ENCODE data around the gene GOPC.

Gene GOPC

GRCh38 chr6:117549611-117550010 is 52.7 kb downstream of the GOPC start:
- TF ChIP-seq MAX (IDR thresholded peaks at IDR 0.05) (no peak), ZBTB7A (IDR thresholded peaks at IDR 0.05; ENCODE audit: low read depth) (no peak), YY1 (IDR thresholded peaks at IDR 0.05; ENCODE audit: low read depth) (no peak), REST (IDR thresholded peaks at IDR 0.05; ENCODE audit: low read depth) (no peak), RAD21 (IDR thresholded peaks at IDR 0.05; ENCODE audit: low read depth) (no peak), TEAD4 (IDR thresholded peaks at IDR 0.05) (no peak), CREB1 (IDR thresholded peaks at IDR 0.05; ENCODE audit: low read depth) (no peak), FOXM1 (IDR thresholded peaks at IDR 0.05; ENCODE audit: borderline replicate concordance, low read depth) (no peak)

GRCh38 chr6:117548797-117549301 is 53.5 kb downstream of the GOPC start:
- no peak for TF ChIP-seq CREB1 (IDR thresholded peaks at IDR 0.05; ENCODE audit: low read depth)
- no peak for TF ChIP-seq MAX (IDR thresholded peaks at IDR 0.05)
- TF ChIP-seq EGR1 (IDR thresholded peaks at IDR 0.05), result no peak
- TF ChIP-seq CEBPB (IDR thresholded peaks at IDR 0.05), result no peak
- no peak for TF ChIP-seq ZBTB7A (IDR thresholded peaks at IDR 0.05; ENCODE audit: low read depth)
- TF ChIP-seq RAD21 (IDR thresholded peaks at IDR 0.05; ENCODE audit: low read depth), result no peak
- TF ChIP-seq TCF12 (IDR thresholded peaks at IDR 0.05; ENCODE audit: low read depth), result no peak
- TF ChIP-seq TAF1 (IDR thresholded peaks at IDR 0.05; ENCODE audit: low read depth), result no peak
- TF ChIP-seq NFIC (IDR thresholded peaks at IDR 0.05), result no peak

GRCh38 chr6:117547688-117548621 is 54.4 kb downstream of the GOPC start:
- TF ChIP-seq YY1 (IDR thresholded peaks at IDR 0.05; ENCODE audit: low read depth) (no peak), EP300 (IDR thresholded peaks at IDR 0.05; ENCODE audit: borderline replicate concordance) (no peak), RAD21 (IDR thresholded peaks at IDR 0.05; ENCODE audit: low read depth) (no peak), FOXM1 (IDR thresholded peaks at IDR 0.05; ENCODE audit: borderline replicate concordance, low read depth) (no peak), TCF12 (IDR thresholded peaks at IDR 0.05; ENCODE audit: low read depth) (no peak), EGR1 (IDR thresholded peaks at IDR 0.05) (no peak), TEAD4 (IDR thresholded peaks at IDR 0.05) (no peak), TAF1 (IDR thresholded peaks at IDR 0.05; ENCODE audit: low read depth) (no peak), MAX (IDR thresholded peaks at IDR 0.05) (no peak), CREB1 (IDR thresholded peaks at IDR 0.05; ENCODE audit: low read depth) (no peak), USF1 (IDR thresholded peaks at IDR 0.05) (no peak), REST (IDR thresholded peaks at IDR 0.05; ENCODE audit: low read depth) (no peak)

GRCh38 chr6:117546674-117547073 is 55.6 kb downstream of the GOPC start:
- TF ChIP-seq CREB1 (IDR thresholded peaks at IDR 0.05; ENCODE audit: low read depth), result no peak
- TF ChIP-seq EGR1 (IDR thresholded peaks at IDR 0.05), result no peak
- TF ChIP-seq TAF1 (IDR thresholded peaks at IDR 0.05; ENCODE audit: low read depth), result no peak
- no peak for TF ChIP-seq FOXM1 (IDR thresholded peaks at IDR 0.05; ENCODE audit: borderline replicate concordance, low read depth)
- TF ChIP-seq NFIC (IDR thresholded peaks at IDR 0.05), result no peak

- peak; percentile 53 for TF ChIP-seq TCF12 (IDR thresholded peaks at IDR 0.05; ENCODE audit: low read depth)
- no peak for TF ChIP-seq RAD21 (IDR thresholded peaks at IDR 0.05; ENCODE audit: low read depth)
- TF ChIP-seq TEAD4 (IDR thresholded peaks at IDR 0.05), result peak; percentile 65
- peak; percentile 52 for TF ChIP-seq MAX (IDR thresholded peaks at IDR 0.05)
- TF ChIP-seq EP300 (IDR thresholded peaks at IDR 0.05; ENCODE audit: borderline replicate concordance), result peak; percentile 36; the same call in 1 of the 2 replicates
Measured at GRCh38 chr6:117545161-117545595, 57.1 kb downstream of the GOPC start.

- TF ChIP-seq EP300 (IDR thresholded peaks at IDR 0.05; ENCODE audit: borderline replicate concordance), result no peak
- TF ChIP-seq YY1 (IDR thresholded peaks at IDR 0.05; ENCODE audit: low read depth), result no peak
- TF ChIP-seq FOXM1 (IDR thresholded peaks at IDR 0.05; ENCODE audit: borderline replicate concordance, low read depth), result no peak
- TF ChIP-seq TEAD4 (IDR thresholded peaks at IDR 0.05), result no peak
- no peak for TF ChIP-seq TCF12 (IDR thresholded peaks at IDR 0.05; ENCODE audit: low read depth)
- no peak for TF ChIP-seq MAX (IDR thresholded peaks at IDR 0.05)
- TF ChIP-seq CREB1 (IDR thresholded peaks at IDR 0.05; ENCODE audit: low read depth), result no peak
- no peak for TF ChIP-seq RAD21 (IDR thresholded peaks at IDR 0.05; ENCODE audit: low read depth)
- TF ChIP-seq ZBTB7A (IDR thresholded peaks at IDR 0.05; ENCODE audit: low read depth), result no peak
- no peak for TF ChIP-seq CEBPB (IDR thresholded peaks at IDR 0.05)
- no peak for TF ChIP-seq EGR1 (IDR thresholded peaks at IDR 0.05)
- no peak for TF ChIP-seq USF1 (IDR thresholded peaks at IDR 0.05)
- no peak for TF ChIP-seq REST (IDR thresholded peaks at IDR 0.05; ENCODE audit: low read depth)
- no peak for TF ChIP-seq NFIC (IDR thresholded peaks at IDR 0.05)
- TF ChIP-seq TAF1 (IDR thresholded peaks at IDR 0.05; ENCODE audit: low read depth), result no peak
Measured at GRCh38 chr6:117544716-117545115, 57.6 kb downstream of the GOPC start.
